ENCODE measurements around the gene FOXN3. TPM values are rescaled to one million over a fixed set of nuclear protein-coding genes. Genes with fewer than 3 reads are reported as not detected.

Gene FOXN3
- total RNA-seq, 2 experiments from 2014 or later: 124 to 127 TPM

DNA sequence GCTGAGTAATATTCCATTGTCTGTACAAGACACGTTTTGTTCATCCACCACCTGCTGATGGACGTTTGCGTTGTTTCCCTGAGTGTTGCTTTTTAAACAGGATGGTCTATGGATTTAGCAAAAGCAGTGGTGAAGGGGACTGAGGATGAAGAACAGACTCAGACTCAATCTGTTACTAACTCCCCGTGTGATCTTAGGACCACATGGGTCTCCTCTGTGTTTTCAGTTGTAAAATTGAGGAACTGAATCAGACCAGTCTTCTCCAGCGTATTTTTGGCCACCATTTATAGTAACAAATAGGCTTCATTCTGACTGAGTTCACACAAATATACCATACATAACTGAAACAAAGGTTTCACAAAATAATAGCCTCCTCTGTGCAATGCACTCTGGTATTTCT is 85.6 kb downstream of the FOXN3 start:
- H3K4me1 Mint-ChIP-seq (ENCODE audit: low read depth): peaks cover 59% of the 10 kb centered on the region

DNA sequence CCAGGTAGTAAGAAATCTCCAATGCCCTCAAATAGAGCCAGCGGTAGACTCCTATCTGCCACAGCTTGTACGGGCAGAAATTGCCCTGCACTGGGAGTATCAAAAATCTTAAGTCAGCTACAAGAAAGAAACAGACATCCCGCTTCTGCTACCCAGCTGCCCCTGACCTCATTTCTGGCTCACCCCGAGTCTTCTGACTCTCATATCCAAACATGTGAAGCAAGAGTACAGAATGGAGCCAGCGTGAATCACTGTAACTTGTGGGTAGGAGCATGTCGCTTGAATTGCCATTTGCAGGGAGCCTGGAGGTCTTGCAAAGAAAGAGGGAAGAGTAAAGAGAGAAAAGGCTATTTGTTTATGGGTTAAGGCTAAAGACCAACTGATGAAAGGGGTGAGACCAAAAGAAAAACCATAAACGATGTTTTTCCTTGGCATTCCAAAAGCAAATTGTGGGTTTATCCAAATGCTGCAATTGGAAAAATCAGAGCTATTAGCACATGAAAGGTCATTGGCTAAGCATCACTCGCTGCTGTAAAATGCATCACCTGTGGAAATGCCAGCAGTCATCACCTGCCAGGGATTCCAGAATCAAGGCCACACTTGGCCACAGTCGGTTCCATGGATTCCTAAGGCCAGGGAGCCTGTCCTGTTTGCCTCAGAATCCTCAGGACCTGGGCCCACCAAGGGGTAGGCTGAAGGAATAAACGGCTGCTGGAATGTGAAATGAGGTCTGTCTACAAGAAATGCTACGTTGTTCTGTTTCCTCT is 86.6 kb downstream of the FOXN3 start:
- ATAC-seq (ENCODE audit: poor library complexity) (no peak), DNase-seq (no peak)
- Mint-ChIP-seq H3K4me1 (ENCODE audit: low read depth) (peaks cover 63% of the 10 kb centered on the region), H3K27ac (no peak overlapping the region), H3K27me3 (no peaks in the 10 kb centered on the region), H3K4me3 (no peak overlapping the region), H3K9me3 (no peaks in the 10 kb centered on the region), H3K36me3 (ENCODE audit: low read depth) (peaks cover 35% of the 10 kb centered on the region)
- peaks cover 12% of the 10 kb centered on the region for H3K36me3 ChIP-seq (ENCODE audit: insufficient read depth, low read length)
- H3K27me3 ChIP-seq (ENCODE audit: control insufficient read depth in 1 of 2, insufficient read depth in 2 of 2, low read length in 2 of 2): no peaks in the 10 kb centered on the region
- H3K4me1 ChIP-seq (ENCODE audit: insufficient read depth, low read length): peaks cover 17% of the 10 kb centered on the region
- H3K27ac ChIP-seq (ENCODE audit: low read depth in 1 of 2, low read length in 2 of 2): no peak overlapping the region
- CTCF ChIA-PET: interaction anchor here (0.6 kb wide), 1 partner anchor 988 kb away, joined by 6 read pairs; no protein-coding TSS in a partner anchor
- H3K9me3 ChIP-seq (ENCODE audit: control insufficient read depth in 1 of 2, insufficient read depth in 1 of 2, low read length in 2 of 2): no peaks in the 10 kb centered on the region
- H3K4me3 ChIP-seq (ENCODE audit: low read length): no peak overlapping the region
- POLR2A ChIA-PET: no interaction called here
- TF ChIP-seq, protein P1, sequence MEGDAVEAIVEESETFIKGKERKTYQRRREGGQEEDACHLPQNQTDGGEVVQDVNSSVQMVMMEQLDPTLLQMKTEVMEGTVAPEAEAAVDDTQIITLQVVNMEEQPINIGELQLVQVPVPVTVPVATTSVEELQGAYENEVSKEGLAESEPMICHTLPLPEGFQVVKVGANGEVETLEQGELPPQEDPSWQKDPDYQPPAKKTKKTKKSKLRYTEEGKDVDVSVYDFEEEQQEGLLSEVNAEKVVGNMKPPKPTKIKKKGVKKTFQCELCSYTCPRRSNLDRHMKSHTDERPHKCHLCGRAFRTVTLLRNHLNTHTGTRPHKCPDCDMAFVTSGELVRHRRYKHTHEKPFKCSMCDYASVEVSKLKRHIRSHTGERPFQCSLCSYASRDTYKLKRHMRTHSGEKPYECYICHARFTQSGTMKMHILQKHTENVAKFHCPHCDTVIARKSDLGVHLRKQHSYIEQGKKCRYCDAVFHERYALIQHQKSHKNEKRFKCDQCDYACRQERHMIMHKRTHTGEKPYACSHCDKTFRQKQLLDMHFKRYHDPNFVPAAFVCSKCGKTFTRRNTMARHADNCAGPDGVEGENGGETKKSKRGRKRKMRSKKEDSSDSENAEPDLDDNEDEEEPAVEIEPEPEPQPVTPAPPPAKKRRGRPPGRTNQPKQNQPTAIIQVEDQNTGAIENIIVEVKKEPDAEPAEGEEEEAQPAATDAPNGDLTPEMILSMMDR (IDR thresholded peaks at IDR 0.05): no peak
- intact Hi-C loops (cut with DNase I, micrococcal nuclease): loop anchor here in 1 of 2 experiments (10.0 kb wide), 1 partner anchor 444 kb away; no protein-coding TSS in a partner anchor

More for the DNA sequence above, 85.6 kb downstream of the FOXN3 start:
- Mint-ChIP-seq H3K36me3 (ENCODE audit: low read depth) (peaks cover 31% of the 10 kb centered on the region), H3K27me3 (no peaks in the 10 kb centered on the region), H3K9me3 (no peaks in the 10 kb centered on the region), H3K27ac (no peak overlapping the region), H3K4me3 (no peak overlapping the region)
- peaks cover 9% of the 10 kb centered on the region for H3K4me1 ChIP-seq (ENCODE audit: insufficient read depth, low read length)
- CTCF ChIA-PET: no interaction called here
- H3K27ac ChIP-seq (ENCODE audit: low read depth in 1 of 2, low read length in 2 of 2): no peak overlapping the region
- POLR2A ChIA-PET: no interaction called here
- H3K27me3 ChIP-seq (ENCODE audit: control insufficient read depth in 1 of 2, insufficient read depth in 2 of 2, low read length in 2 of 2): no peaks in the 10 kb centered on the region
- no peak for ATAC-seq (ENCODE audit: poor library complexity)
- DNase-seq: no peak
- H3K36me3 ChIP-seq (ENCODE audit: insufficient read depth, low read length): peaks cover 11% of the 10 kb centered on the region
- TF ChIP-seq, protein P1 (IDR thresholded peaks at IDR 0.05): no peak
- H3K9me3 ChIP-seq (ENCODE audit: control insufficient read depth in 1 of 2, insufficient read depth in 1 of 2, low read length in 2 of 2): no peaks in the 10 kb centered on the region
- no peak overlapping the region for H3K4me3 ChIP-seq (ENCODE audit: low read length)
- intact Hi-C loops (cut with DNase I, micrococcal nuclease): loop anchor here in 1 of 2 experiments (10.0 kb wide), 1 partner anchor 443 kb away; no protein-coding TSS in a partner anchor

DNA sequence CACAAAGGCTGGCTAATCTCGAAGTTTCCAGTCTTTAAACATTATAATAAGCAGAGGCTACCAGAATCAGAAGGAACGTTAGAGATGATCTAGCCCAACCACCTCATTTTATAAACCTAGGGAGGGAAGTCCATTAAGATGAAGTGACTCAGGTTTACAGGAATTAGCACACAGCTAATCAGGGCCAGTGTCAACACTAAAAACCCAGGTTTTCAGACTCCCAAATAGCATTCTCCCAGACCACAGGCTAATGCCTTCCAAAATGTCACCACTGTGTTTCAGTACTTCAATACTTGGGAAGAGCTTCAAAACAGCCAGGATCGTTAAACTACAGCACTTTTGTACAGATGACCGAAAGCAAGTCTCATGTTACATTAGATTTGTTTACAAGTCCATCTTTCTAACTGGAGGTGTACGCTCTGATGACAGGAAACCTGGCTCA is 89.2 kb downstream of the FOXN3 start:
- Mint-ChIP-seq H3K4me1 (ENCODE audit: low read depth) (peaks cover 75% of the 10 kb centered on the region), H3K27ac (no peak overlapping the region), H3K36me3 (ENCODE audit: low read depth) (peaks cover 38% of the 10 kb centered on the region), H3K4me3 (no peak overlapping the region), H3K27me3 (no peaks in the 10 kb centered on the region), H3K9me3 (no peaks in the 10 kb centered on the region)
- Histone ChIP-seq H3K4me3 (ENCODE audit: low read length) (no peak overlapping the region), H3K4me1 (ENCODE audit: insufficient read depth, low read length) (peaks cover 26% of the 10 kb centered on the region), H3K9me3 (ENCODE audit: control insufficient read depth in 1 of 2, insufficient read depth in 1 of 2, low read length in 2 of 2) (no peaks in the 10 kb centered on the region), H3K27me3 (ENCODE audit: control insufficient read depth in 1 of 2, insufficient read depth in 2 of 2, low read length in 2 of 2) (no peaks in the 10 kb centered on the region), H3K36me3 (ENCODE audit: insufficient read depth, low read length) (peaks cover 14% of the 10 kb centered on the region), H3K27ac (ENCODE audit: low read depth in 1 of 2, low read length in 2 of 2) (no peak overlapping the region)
- DNase-seq (no peak), ATAC-seq (ENCODE audit: poor library complexity) (no peak)
- TF ChIP-seq, protein P1 (IDR thresholded peaks at IDR 0.05): no peak
- intact Hi-C loops (cut with DNase I, micrococcal nuclease): no loop called here
- ChIA-PET CTCF (no interaction called here), POLR2A (no interaction called here)
